Effector CD4-positive, alpha-beta T cell (primary cell): ENCODE results near the gene MTMR12.

Experiments used
- DNase-seq: peaks from one replicate; pipeline ENCODE4 v3.0.0-alpha.2; 2020

The MTMR12 gene

DNA sequence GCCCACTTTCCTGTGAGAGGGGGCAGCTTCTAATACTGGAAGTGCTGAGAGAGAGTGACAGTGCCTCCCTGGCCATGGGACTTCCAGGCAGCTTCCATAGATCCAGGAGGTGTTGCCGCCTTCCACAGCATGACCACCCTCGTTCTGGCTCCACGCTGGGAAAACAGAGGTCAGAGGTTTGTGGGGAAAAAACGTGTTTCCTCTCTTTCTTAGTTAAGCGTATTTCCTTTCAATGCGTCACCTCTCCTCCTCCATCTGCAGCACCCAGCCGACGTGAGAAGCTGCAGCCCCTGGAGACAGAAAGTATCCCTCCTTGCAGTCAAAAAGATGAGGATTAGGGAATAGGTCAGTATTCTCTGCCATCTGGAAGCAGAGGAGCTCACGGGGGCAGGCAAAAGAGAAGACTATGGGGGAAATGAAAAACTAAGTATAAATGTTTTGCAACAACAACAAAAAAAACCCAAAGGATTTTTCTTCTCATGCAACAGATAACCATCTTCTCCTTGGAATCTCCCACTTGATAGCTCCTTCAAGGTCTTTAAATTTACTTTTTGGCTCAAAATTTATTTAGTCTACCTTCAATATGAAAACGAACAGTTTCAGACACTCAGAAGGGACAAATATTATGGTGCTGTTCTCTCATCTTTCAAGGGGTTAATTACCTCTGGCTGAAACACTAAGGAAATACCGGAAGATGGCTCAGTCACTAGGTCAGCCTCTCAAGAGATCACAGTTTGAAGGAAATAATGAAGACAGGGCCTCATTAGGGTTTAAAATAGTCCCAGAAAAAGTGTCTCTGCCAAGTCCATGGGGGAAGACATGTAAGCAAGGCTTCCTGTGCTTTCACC is 38.0 kb downstream of the MTMR12 start:
- DNase-seq: no peak

DNA sequence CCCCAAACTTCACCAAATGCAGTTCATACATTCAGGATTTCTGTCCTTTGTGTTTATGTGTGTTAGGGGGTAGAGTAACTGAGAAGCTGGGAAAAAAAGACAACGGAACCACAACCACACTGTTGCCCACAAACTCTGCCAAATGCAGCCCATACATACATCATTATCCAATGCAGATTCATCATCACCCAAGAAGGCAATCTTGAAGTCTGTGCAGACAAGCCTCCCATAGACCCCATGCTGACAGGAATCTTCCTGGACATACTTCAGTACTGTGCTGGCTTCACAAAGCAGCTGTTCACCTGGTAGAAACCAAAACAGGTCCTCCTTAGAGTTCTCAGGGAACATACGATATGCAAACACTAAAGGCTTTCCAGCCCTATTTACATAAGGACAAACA is 38.9 kb downstream of the MTMR12 start:
- DNase-seq: no peak

DNA sequence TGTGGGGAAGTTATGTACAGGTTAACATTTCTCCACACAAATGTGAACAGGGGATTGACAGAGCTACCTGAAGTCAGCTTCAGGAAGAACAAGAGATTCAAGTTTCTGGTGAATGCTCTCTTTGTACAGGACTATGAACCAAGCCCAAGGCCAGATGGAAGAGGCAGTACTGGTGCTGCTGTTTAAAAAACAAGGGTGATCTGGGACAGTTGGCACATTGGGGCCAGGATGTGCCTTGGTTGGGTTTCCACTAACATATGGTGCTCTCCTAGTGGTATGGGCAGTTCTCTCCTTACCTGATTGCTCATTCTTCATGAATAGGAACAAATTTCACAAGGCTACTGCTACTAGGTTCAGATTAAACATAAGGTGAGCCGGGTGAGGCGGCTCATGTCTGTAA is 40.0 kb downstream of the MTMR12 start:
- DNase-seq: no peak

DNA sequence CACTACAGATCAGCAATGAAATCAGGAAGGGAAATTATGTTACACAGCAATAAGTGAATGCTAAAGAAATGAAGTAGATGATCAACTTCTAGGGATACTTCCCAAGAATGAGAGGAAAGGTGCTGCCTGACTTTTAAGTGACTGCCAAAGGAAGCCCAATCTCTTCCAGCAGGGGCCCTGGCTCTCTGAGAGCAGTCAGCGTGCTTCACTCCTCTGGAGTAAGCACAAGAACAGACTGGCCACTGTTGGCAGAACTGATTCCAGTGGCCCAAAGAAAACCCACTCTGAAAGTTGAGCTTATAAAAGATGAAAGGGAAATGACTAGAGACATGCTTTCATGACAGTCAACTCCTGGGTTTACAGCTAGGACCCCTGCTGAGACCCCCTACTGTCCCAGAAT is 41.8 kb downstream of the MTMR12 start:
- no peak for DNase-seq

DNA sequence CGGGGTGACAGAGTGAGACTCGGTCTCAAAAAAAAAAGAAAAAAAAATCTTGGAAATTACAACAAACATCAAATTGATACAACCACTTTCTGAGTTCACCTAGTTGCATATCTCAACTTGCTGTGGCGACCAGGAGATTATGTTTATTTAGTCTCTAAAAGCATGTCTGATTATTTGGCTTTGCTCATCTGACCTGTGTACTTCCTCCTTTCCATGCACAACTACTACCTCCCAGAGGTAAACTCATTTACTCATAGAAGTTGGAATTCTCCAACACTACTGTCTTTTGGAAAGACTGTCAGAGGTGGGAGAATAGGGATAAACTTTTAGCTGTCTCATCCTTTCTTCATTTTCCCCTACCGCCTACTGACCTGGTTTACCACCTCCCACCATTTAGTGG is 42.6 kb downstream of the MTMR12 start:
- no peak for DNase-seq

DNA sequence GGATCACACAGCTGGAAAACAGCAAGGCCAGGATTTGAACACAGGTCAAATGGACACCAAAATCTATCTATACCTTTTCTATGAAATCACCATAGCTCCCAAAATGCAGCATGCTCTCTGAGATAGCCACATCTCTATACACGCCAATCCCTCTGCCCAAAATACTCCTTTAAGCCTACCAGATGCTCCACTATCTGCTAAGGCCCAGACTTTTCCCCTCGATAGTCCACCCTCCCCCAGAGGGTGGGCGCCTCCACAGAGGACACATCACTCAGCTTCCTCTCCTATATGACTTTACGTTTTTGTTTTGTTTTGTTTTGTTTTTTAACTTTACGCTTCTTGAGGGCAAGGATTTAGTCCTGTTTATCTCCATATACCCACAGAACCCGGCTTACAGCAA is 46.8 kb downstream of the MTMR12 start:
- DNase-seq: no peak

DNA sequence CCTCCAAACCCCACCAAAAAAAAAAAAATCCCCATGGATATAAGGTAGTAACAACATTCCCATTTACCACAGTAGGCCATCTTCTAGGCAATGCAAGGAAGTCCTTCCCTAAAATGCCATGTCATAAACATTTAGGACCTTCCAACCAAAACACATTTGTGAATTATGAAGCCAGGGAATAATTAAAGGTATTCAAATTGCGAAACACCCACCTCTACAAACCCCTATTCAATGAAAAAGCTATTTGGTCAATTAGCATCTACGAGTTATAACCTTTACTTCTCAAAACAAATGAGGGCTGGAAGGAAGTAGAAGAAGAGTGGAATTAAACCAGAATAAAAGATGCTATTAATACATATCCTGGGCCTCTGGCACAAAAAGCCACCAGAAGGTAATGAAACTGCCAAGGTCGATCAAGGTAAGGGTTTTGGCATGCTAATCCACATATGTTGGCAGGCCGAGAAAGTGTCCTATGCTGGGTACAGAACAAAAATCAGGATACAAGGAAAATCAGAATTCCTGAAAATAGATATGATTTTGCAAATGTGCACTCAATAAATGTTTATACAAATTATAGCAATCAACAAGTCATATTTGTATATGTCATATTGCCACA is 47.7 kb downstream of the MTMR12 start:
- no peak for DNase-seq

DNA sequence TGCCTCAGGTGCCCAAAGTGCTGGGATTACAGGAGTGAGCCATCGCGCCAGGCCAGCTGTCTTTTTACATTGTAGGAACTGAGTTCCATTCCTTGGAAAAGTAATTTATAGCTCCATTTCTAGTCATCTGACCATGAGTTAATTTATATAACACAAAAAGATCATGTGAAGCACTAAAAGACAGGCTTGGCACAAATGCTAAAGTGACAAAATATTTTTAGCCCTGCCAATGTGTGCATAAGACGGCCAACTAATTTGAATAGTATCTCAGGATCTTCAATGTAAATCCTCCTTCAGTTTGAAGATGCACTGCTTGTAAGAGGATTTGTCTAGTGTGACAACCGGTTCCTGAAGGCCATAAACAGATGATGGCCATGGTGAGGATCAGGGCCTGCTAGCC is 49.1 kb downstream of the MTMR12 start:
- DNase-seq: no peak

DNA sequence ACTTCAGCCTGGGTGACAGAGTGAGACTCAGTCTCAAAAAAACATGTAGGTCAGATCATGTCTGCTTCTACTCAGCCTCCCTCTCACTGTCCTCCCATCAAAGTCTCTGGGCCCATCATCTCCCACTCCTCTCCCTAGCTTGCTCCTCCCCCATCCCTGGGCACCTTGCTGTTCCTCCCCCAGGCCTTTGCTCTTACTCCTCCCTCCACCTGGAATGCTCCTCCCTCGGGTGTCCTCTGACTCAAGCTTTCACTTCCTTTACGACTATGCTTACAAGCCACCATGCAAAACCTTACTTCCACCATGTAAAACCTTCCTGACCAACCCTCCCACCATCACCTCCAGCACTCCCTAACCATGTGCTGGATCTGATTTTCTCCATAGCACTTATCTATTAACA is 51.5 kb downstream of the MTMR12 start:
- no peak for DNase-seq

DNA sequence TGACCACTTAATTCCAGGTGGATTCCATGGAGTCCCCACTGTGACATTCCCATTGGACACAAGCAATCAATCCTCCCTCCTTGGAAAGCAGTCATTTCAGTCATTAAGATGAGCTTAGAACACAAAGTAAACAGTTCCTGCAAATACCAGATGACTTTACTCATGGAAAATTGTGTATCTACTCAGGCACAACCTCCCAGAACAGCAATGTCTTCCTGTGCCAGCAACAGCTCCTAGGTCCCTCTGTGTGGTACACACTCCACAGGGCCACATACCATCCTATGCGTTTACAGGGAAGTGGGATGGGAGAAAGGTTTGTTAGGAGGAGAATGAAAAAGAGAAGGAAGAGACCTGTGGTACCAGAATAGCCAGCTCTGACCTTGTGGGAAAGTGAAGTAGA is 53.7 kb downstream of the MTMR12 start:
- no peak for DNase-seq

DNA sequence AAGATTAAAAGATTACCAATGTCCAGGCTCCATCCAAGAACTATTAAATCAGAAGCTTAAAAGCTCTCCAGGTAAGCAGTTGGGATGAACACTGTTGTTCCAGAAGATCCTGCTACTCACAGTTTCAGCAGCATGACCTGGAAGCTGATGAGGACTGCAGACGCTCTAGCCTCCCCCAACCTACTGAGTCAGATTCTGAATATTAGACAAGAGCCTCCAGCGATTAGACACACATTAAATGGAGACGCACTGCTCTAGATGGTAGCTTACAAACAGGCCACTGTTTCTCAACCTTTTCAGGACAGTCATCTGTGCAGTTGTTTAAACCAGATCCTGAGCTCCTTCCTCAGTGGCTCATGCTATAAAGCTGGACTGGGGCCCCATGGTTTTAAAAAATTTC is 54.3 kb downstream of the MTMR12 start:
- no peak for DNase-seq

DNA sequence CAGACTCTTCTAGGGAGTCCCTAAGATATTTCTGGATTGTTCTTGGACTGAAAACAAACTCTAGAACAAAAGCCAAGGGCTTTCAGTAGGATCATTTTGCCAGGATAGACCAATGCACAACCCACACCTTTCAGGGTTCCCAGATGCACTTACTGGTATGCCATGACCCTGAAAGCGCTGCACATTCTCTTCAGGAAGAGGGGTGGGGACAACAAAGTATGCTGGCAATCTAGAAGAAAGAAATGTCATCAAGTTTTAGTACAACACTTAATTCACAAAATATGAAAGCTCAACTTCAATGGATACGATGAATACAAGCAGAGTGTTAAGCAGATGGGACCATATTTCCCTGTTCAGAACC is 57.2 kb downstream of the MTMR12 start:
- no peak for DNase-seq

DNA sequence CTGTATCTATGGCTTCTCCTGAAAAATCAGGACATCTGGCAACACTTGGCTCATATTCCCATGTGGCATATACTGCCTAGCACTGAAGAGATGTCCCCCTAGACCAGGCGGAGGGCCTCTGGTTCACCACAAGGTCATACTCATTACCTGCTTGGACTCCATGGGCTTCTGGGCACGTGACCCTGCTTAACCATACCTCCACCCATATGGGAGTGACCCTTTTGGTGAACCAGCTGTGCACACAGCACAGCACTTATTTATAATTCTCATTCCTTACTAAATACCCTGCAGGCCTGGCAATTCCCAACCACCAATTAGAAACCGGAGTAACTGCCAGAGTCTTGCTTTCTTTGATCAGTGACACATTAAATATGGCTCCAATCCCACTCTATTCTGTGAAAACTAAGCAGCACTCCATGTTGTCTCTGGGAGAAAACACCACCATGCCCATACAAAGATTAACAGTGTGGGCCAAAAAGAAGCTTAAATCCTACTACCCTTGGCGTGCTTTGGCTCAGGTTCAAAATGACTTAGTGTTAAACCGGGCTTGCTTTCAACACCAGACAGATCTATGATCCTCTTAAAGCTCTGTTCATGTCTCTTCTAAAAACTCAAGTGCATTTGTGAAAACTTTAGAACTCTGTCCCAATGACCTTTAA is 57.7 kb downstream of the MTMR12 start:
- no peak for DNase-seq

DNA sequence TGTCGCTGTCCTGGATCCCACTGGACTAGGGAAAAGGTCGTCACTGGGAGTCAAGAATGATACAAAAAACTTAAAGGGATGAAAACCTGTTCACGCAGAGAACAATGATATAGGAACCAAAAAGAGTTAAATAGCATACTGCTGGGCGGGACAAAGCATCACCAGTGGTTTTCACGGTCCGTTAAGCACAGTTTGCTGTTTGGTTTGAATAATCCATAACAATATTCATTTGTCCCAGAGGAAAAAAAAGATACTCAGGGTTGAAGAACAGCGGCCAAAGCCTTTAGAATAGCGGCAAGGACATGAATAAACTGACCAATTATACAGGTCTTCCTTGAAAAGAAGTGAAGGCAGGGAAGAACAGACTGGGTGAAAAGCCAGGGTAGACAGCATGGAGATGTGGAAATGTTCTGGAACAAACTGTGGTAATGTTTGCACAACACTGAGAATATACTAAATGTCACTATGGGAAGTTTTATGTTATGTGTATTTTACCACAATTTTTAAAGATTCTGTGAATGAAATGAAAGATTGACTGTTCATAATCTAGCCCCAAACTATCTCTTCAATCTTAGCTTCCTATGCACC is 60.8 kb downstream of the MTMR12 start:
- no peak for DNase-seq

DNA sequence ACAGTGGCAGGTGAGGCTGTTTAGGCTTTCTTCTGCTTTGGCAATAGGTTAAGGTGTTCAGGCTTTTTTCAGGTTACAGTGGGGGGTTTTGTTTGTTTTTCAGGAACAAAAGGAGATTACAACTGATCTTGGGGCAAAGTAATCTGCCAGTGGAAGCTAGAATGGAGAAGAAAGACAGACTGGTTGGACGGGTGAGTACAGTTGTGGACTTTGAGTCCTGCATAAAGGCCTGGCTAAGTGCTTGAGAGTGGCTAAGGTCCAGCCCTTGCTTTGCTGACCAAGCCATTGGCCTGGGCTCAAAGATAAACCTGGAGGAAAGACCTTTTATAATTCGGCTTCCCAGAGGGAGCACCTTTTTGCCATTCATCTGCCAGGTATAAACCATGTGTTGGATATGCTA is 63.1 kb downstream of the MTMR12 start:
- no peak for DNase-seq

DNA sequence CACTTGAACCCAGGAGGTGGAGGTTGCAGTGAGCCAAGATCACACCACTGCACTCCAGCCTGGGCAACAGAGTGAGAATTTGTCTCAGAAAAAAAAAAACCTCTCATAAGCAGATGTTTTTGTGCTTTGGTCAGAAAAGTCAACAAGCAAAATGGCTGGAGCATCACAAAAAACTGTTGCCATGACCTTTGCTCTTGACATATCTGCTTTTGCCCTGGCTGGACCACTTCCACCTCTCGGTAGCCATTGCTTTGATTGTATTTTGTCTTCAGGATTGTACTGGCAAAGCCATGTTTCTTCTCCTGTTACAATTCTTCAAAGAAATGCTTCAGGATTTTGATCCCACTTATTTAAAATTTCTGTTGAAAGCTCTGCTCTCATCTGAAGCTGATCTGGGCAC is 67.0 kb downstream of the MTMR12 start:
- DNase-seq: no peak

DNA sequence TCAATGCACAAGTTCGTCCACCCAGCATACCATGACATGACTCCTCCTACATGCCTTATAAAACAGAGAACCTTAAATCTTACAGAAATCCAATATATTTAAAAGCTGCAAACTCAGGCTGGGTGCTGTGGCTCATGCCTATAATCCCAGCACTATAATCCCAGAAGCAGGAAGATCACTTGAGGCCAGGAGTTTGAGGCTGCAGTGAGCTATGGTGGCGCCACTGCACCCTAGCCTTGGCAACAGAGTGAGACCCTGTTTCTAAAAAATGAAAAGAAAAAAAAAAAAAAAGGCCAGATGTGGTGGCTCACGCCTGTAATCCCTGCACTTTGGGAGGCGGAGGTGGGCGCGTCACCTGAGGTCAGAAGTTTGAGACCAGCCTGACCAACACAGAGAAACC is 68.7 kb downstream of the MTMR12 start:
- DNase-seq: no peak

DNA sequence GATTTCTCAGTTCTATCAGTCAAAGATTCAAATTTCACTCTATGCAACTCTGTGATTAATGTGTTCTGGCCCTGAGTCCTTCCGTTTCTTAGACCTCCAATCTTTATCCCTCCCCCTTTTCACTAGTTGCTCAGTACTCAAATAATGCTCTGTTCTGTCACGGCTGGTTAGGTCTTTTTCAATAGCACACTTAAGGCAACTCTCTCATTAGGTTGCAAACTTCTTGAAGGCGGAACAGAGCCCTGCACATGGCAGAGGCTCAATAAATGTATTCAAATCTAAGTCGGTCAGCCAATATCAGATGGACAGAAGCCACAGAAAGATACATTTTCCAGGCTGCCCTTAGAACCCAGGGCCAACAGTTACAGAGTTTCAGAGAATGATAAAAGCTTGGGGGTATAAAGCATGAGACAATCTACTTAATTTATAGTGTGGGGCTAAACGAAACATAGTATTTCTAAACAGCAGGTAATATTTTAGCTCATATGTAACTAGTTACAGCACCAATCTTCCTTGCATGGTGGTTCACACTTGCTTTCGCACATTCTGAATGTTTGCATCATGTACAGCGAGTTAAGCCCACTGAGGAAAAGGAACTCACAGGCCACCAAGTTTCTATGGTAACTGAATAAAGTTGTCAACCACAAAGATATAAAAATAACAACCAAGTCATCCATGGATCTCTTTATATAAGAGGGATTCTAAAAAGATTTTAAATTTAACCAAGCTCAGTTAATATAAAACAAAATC is 71.5 kb downstream of the MTMR12 start:
- no peak for DNase-seq

DNA sequence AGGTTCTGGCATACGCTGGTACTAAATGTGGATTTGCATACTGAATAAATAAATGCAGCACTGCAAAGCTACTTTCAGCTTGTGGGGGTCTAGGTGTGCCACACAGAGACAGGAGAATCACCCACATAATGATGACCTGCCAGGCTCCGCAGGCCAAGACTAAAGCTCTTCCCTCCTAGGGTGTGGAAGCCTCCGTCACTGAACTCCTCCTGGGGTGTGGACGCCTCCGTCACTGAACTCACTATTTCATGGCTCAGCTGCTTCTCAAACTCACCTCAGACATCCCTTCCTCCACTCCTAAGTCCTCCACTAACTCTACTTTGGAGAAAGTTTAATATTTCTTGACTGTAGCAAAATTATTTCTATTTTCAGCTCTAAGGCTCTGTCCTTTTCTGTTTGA is 73.4 kb downstream of the MTMR12 start:
- DNase-seq: no peak

DNA sequence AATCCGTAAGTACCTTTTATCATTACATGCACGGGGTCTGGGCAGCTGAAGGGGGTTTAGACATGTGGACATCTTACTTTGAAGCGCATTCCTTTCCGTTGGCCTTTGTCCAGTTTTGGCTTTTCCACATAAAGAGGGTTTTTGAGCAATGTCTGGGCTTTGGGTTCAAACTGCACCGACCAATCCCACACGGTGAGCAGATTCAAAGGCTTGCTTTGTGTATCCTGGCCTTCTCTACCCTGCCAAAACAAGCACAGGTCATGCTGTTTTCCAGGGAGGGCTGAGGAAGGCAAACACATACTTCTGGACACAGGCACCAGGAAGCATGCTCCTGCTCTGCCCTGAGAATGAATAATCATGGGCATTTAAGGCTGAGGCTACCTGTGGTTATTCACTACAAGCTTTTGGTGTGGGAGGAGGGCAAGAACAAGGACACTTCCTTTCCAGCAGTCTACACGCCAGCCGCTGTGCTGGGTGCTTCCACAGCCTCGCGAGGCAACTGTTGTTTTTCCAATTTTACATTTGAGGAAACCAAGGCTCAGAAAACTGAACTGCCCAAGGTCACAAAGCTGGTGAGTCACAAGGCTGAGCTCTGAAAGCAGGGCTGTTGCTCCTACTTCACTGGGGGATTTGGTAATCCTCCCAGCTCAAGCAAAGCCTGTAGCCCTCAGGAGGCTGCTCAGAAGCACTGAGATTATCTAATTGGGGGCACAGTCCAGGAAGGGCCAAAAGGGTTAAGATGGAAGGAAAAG is 78.9 kb downstream of the MTMR12 start:
- DNase-seq: no peak

DNA sequence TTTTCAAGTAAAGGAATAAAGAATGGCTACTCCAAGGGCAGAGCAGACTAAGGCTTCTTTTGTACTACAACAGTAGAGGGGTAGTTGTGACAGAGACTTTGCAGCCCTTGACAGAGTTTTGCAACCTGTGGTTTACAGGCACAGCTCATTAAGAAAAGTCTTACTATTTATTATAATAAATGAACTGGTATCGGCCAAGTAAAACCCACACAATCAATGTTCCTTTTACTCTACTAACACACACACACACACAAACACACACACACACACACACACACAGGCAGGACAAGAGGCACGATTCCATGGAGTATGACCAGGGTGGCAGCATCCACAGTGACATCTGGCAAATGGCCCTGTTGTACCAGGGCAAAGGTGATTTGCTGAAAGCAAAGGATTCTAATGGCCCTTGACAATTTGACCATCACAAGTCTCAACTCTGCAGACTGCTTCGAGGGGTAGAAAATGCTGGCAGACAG is 79.5 kb downstream of the MTMR12 start:
- no peak for DNase-seq
